Measurements from ENCODE around the gene FANCE.
"Not testable (repeated sequence)": the region's sequence is repeated elsewhere in the genome, so short reads cannot be mapped to it uniquely, and the experiment has no call there.

FANCE gene

GRCh38 chr6:35498422-35499067 lies 46.4 kb downstream of the FANCE start:
- DNase-seq: no peak

- no peak for DNase-seq
Measured at GRCh38 chr6:35499372-35499771, 47.2 kb downstream of the FANCE start.

GRCh38 chr6:35500782-35501181 lies 48.6 kb downstream of the FANCE start:
- DNase-seq: no peak

GRCh38 chr6:35501784-35502183 lies 49.6 kb downstream of the FANCE start:
- no peak for DNase-seq

GRCh38 chr6:35503534-35503933 lies 51.4 kb downstream of the FANCE start:
- DNase-seq: no peak

- DNase-seq: no peak
Measured at GRCh38 chr6:35505999-35506412, 53.9 kb downstream of the FANCE start.

- no peak for DNase-seq
Measured at GRCh38 chr6:35506536-35506935, 54.4 kb downstream of the FANCE start.

- no peak for DNase-seq
Measured at GRCh38 chr6:35507221-35507620, 55.1 kb downstream of the FANCE start.

- no peak for DNase-seq
Measured at GRCh38 chr6:35508027-35508426, 55.9 kb downstream of the FANCE start.

- DNase-seq: no peak
Measured at GRCh38 chr6:35508542-35508941, 56.4 kb downstream of the FANCE start.

GRCh38 chr6:35510916-35511561 lies 58.9 kb downstream of the FANCE start:
- DNase-seq: no peak

GRCh38 chr6:35511562-35511941 lies 59.4 kb downstream of the FANCE start:
- no peak for DNase-seq

- no peak for DNase-seq
Measured at GRCh38 chr6:35512006-35512405, 59.9 kb downstream of the FANCE start.

GRCh38 chr6:35512740-35513139 lies 60.6 kb downstream of the FANCE start, which contains the start of gene TULP1:
Gene TULP1, minus strand, starts transcription at chr6:35512896. Its CDS starts 38 bp downstream, at chr6:35512858.
- no peak for DNase-seq

GRCh38 chr6:35514587-35514986 lies 62.4 kb downstream of the FANCE start:
- DNase-seq: no peak

- not testable (repeated sequence) for DNase-seq
Measured at GRCh38 chr6:35515939-35516338, 63.8 kb downstream of the FANCE start.
